ENCODE measurements around the gene MYB.

MYB gene

GRCh38 chr6:135196739-135197510 is 15.8 kb downstream of the MYB start:
- no peak for DNase-seq (ENCODE audit: low read depth)
- no peak overlapping the region for H3K4me3 ChIP-seq (ENCODE audit: low read depth, low read length)
- no peak for TF ChIP-seq CTCF (IDR thresholded peaks at IDR 0.05; ENCODE audit: low read depth, low read length, missing control alignments)

- no peak for TF ChIP-seq CTCF (IDR thresholded peaks at IDR 0.05; ENCODE audit: low read depth, low read length, missing control alignments)
Measured at GRCh38 chr6:135202836-135203235, 21.7 kb downstream of the MYB start.

GRCh38 chr6:135204951-135205350 is 23.8 kb downstream of the MYB start:
- TF ChIP-seq CTCF (IDR thresholded peaks at IDR 0.05; ENCODE audit: low read depth, low read length, missing control alignments), result no peak
- no peak overlapping the region for H3K4me3 ChIP-seq (ENCODE audit: low read depth, low read length)
- no peak for DNase-seq (ENCODE audit: low read depth)

More at GRCh38 chr6:135202836-135203235, 21.7 kb downstream of the MYB start:
- no peak for DNase-seq (ENCODE audit: low read depth)
- no peak overlapping the region for H3K4me3 ChIP-seq (ENCODE audit: low read depth, low read length)

GRCh38 chr6:135209803-135210202 is 28.7 kb downstream of the MYB start:
- DNase-seq (ENCODE audit: low read depth), result no peak
- H3K4me3 ChIP-seq (ENCODE audit: low read depth, low read length), result no peak overlapping the region
- TF ChIP-seq CTCF (IDR thresholded peaks at IDR 0.05; ENCODE audit: low read depth, low read length, missing control alignments), result no peak

GRCh38 chr6:135210632-135211305 is 29.7 kb downstream of the MYB start:
- H3K4me3 ChIP-seq (ENCODE audit: low read depth, low read length), result no peak overlapping the region
- TF ChIP-seq CTCF (IDR thresholded peaks at IDR 0.05; ENCODE audit: low read depth, low read length, missing control alignments), result no peak
- no peak for DNase-seq (ENCODE audit: low read depth)

GRCh38 chr6:135211306-135211702 is 30.2 kb downstream of the MYB start:
- DNase-seq (ENCODE audit: low read depth), result no peak
- H3K4me3 ChIP-seq (ENCODE audit: low read depth, low read length), result no peak overlapping the region
- TF ChIP-seq CTCF (IDR thresholded peaks at IDR 0.05; ENCODE audit: low read depth, low read length, missing control alignments), result no peak
